NCI-H1694 treated with DMSO at 0.1 percent for 48 hours (cell line): ENCODE results near the gene PRAMEF13.
"Not testable (repeated sequence)": the region's sequence is repeated elsewhere in the genome, so short reads cannot be mapped to it uniquely, and the experiment has no call there.

ENCODE experiments used
- DNase-seq: peaks from one replicate; lab custom pipeline; 2025; lab: John Stamatoyannopoulos, UW

The PRAMEF13 gene

DNA sequence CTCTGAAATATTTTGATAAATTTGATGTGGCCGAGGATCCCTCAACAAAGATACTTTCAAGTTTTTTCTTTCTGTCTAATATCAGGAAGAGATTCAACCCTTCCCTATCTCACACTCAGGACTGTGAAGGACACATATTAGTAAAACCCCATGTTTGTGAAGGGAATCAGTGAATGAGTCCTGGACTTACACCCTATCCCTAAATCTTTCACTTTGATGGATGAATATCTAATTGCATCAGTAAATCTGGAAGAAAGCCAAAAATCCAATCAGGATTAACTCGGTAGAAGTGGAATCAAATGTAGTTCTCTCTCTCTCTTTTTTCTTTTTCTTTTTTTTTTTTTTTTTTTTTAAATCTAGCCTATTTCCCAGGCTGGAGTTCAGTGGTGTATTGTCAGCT is 29.7 kb downstream of the PRAMEF13 start, which contains the start of gene PRAMEF9:
Gene PRAMEF9 (plus strand): TSS at position 301 of the 400 bp plus-strand sequence. CDS start 3,433 bp downstream, outside the sequence.
- not testable (repeated sequence) for DNase-seq

DNA sequence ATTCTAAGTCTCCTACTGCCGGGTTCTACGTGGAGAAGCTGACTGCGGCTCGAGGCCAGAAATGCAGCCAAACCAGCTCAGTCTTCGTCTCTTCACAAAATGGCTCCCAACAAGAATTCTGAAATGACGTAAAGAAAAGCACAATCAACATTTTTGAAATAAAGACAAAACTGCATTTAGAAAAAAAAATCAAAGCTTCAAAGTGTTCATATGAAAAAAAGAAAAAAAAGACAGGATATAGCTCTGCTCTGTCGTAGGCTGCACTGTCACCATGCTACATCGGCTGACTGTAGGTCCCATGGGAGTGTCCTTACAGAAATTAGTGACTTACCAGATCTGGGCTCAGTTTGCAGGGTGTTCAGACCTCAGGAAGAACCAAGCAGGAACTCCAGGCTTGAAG is 35.7 kb downstream of the PRAMEF13 start, which contains the start of gene HNRNPCL4:
Gene HNRNPCL4 (minus strand): TSS at position 101 of the 400 bp plus-strand sequence. CDS start 164 bp downstream, outside the sequence.
- DNase-seq = not testable (repeated sequence)

DNA sequence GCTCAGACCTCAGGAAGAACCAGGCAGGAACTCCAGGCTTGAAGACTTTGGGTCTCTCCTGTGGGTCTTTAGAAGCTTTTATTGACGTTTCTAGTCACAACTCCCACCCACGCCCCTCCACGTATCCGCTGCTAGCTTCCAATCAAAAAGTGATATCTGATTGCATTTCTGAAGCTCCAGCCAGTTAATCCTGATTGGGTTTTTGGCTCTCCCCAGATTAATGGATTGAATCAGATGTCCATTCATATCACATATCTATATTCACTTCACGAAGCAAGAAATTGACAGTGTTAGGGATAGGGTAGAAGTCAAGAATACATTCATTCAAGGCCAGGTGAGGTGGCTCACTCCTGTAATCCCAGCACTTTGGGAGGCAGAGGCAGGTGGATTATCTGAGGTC is 45.3 kb downstream of the PRAMEF13 start, which contains the start of gene PRAMEF26:
Gene PRAMEF26 (minus strand): TSS at position 101 of the 400 bp plus-strand sequence. CDS start 2,914 bp downstream, outside the sequence.
- DNase-seq = not testable (repeated sequence)
